Keratinocyte (primary cell): Measurements from ENCODE around the gene DUSP6. TPM values are rescaled to one million over a fixed set of nuclear protein-coding genes. Genes with fewer than 3 reads are reported as not detected.

Experiments used
- DNase-seq: peaks from one replicate; pipeline ENCODE4 v3.0.0-alpha.2; 2011; ENCODE audit warnings: low read depth, missing footprints, low spot score
- FAIRE-seq: peaks from 2 replicates; lab custom pipeline; 2011; peaks lifted over from hg19 to GRCh38; lab: Jason Lieb, UNC
- H2AFZ ChIP-seq: 2 replicates; pipeline ENCODE4 v1.6.0; 2012; ENCODE audit warnings: low read length, control low read depth, inconsistent platforms; ENCODE audit not compliant: control insufficient read depth
- H3K27ac ChIP-seq: 2 replicates; pipeline ENCODE4 v1.5.1; 2011; ENCODE audit warnings: low read length; ENCODE audit not compliant: control insufficient read depth, insufficient read depth
- H3K27me3 ChIP-seq: 3 replicates; pipeline ENCODE4 v1.6.0; 2011; ENCODE audit warnings: low read length; ENCODE audit not compliant: control insufficient read depth, insufficient read depth; ENCODE audit errors: extremely low read depth
- H3K36me3 ChIP-seq, 2 experiments: 2 replicates in 1 of 2; 3 replicates in 1 of 2; pipeline ENCODE4 v1.5.1; 2011; ENCODE audit warnings: low read length in 2 of 2, mild to moderate bottlenecking in 1 of 2; ENCODE audit not compliant: control insufficient read depth in 2 of 2, insufficient read depth in 2 of 2; ENCODE audit errors: extremely low read depth in 1 of 2
- H3K4me1 ChIP-seq: 3 replicates; pipeline ENCODE4 v1.5.1; 2011; ENCODE audit warnings: low read length; ENCODE audit not compliant: control insufficient read depth, insufficient read depth; ENCODE audit errors: extremely low read depth
- H3K4me2 ChIP-seq: 3 replicates; pipeline ENCODE4 v1.6.0; 2011; ENCODE audit warnings: low read depth, low read length; ENCODE audit not compliant: control insufficient read depth, insufficient read depth; ENCODE audit errors: extremely low read depth
- H3K4me3 ChIP-seq, 3 experiments: fragments of 200-600 bp in 1 of 3; sonication (generic) in 1 of 3; 2 replicates in 2 of 3; 3 replicates in 1 of 3; pipeline ENCODE4 v1.5.1; 2011 to 2016; ENCODE audit warnings: low read length in 3 of 3, mild to moderate bottlenecking in 3 of 3, control low read depth in 2 of 3, inconsistent platforms in 1 of 3, low read depth in 1 of 3, mixed read lengths in 1 of 3, mixed run types in 1 of 3, moderate library complexity in 1 of 3; ENCODE audit not compliant: control insufficient read depth in 2 of 3, insufficient read depth in 2 of 3; ENCODE audit errors: extremely low read depth in 1 of 3
- H3K79me2 ChIP-seq: 2 replicates; pipeline ENCODE4 v1.6.0; 2012; ENCODE audit warnings: low read length; ENCODE audit not compliant: control insufficient read depth, insufficient read depth
- H3K9ac ChIP-seq: 3 replicates; pipeline ENCODE4 v1.6.0; 2011; ENCODE audit warnings: low read length; ENCODE audit not compliant: control insufficient read depth, insufficient read depth; ENCODE audit errors: extremely low read depth
- H3K9me1 ChIP-seq: 3 replicates; pipeline ENCODE4 v1.6.0; 2011; ENCODE audit warnings: low read length; ENCODE audit not compliant: control insufficient read depth, insufficient read depth; ENCODE audit errors: extremely low read depth
- H3K9me3 ChIP-seq: 2 replicates; pipeline ENCODE4 v1.5.1; 2012; ENCODE audit warnings: low read depth, low read length; ENCODE audit not compliant: control insufficient read depth
- H4K20me1 ChIP-seq: 3 replicates; pipeline ENCODE4 v1.6.0; 2011; ENCODE audit warnings: low read length; ENCODE audit not compliant: control insufficient read depth, insufficient read depth; ENCODE audit errors: extremely low read depth
- EZH2 ChIP-seq: IDR thresholded peaks from one replicate; pipeline ENCODE4 v1.6.1; 2012; ENCODE audit warnings: inconsistent platforms, mild to moderate bottlenecking, low read length, moderate library complexity
- dilution Hi-C: fragments of 300-500 bp; cut with MboI; formaldehyde crosslinking; loops from one replicate; pipeline ENCODE4 v1.7.0; 2020; ENCODE audit warnings: low sequenced_read_pairs; ENCODE audit not compliant: extremely low pct_ligation_motif_present
- polyA plus RNA-seq, 5 experiments: library from polyadenylated mRNA; depleted of rRNA in 3 of 5; stranded (reverse) in 3 of 5; stranded (forward) in 1 of 5; unstranded in 1 of 5; fragments of >200 nt; gene quantifications; 1 replicate in 1 of 5; 2 replicates in 3 of 5; 3 replicates in 1 of 5; pipeline versions ENCODE4 v1.2.1 to v1.2.3, GENCODE V29; 2011 to 2012; ENCODE audit warnings: missing spikeins in 2 of 5, low read depth in 1 of 5, low replicate concordance in 1 of 5
- TF ChIP-seq, protein P1 (sequence below), 3 experiments: IDR thresholded peaks in 1 of 3; conservative IDR thresholded peaks in 1 of 3; optimal IDR thresholded peaks in 1 of 3; 2 replicates in 2 of 3; 3 replicates in 1 of 3; pipeline versions ENCODE3 to v1.5.1; 2011; ENCODE audit warnings: low read length in 3 of 3, mild to moderate bottlenecking in 3 of 3, moderate library complexity in 2 of 3, control low read depth in 1 of 3, inconsistent platforms in 1 of 3; ENCODE audit not compliant: insufficient read depth in 2 of 3; ENCODE audit errors: extremely low read depth in 1 of 3

DUSP6 gene
- polyA plus RNA-seq, 1 donor (not counting 4 experiments of a cell fraction or from before 2014, with no cell fraction given): 221 TPM

DNA sequence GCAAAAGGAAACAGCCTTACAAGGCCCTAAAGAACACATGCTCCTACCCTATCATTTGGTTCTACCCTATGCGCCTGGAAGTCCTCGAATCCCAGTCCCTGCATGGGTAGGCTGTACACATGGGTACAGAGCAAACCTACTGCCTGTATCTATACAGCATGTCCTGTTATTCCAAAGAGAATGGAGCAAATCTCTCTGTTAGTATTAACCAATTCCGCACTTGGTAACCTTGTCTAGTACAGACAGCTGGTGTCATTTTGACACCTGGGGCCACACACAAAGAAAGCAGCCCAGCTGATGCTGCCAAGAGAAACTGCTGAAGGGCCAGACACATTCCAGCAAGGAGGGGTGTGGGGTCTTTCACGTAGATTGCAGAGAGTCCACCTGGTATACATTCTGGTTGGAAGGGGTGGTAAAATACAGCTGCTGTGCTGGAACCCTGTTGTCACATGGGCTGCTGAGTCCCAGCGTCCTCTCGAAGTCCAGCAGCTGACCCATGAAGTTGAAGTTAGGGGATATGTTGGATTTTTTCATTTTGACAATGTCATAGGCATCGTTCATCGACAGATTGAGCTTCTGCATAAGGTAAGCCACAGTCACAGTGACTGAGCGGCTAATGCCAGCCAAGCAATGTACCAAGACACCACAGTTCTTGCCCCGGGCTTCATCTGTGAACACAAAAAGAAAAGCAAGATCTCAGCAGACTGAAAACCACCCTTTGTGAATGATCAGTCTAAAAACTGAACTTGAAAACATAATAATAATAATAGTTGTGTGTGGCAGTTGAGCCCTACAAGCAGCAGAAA, 3.2 kb downstream of the DUSP6 start:
- no peak overlapping the region for H2AFZ ChIP-seq
- H3K9ac ChIP-seq: peak overlapping the region; percentile 89
- FAIRE-seq: no peak
- peaks cover 36% of the 10 kb centered on the region for H4K20me1 ChIP-seq
- H3K4me2 ChIP-seq: peak overlapping the region; percentile 78
- H3K27me3 ChIP-seq: no peaks in the 10 kb centered on the region
- TF ChIP-seq, protein P1, sequence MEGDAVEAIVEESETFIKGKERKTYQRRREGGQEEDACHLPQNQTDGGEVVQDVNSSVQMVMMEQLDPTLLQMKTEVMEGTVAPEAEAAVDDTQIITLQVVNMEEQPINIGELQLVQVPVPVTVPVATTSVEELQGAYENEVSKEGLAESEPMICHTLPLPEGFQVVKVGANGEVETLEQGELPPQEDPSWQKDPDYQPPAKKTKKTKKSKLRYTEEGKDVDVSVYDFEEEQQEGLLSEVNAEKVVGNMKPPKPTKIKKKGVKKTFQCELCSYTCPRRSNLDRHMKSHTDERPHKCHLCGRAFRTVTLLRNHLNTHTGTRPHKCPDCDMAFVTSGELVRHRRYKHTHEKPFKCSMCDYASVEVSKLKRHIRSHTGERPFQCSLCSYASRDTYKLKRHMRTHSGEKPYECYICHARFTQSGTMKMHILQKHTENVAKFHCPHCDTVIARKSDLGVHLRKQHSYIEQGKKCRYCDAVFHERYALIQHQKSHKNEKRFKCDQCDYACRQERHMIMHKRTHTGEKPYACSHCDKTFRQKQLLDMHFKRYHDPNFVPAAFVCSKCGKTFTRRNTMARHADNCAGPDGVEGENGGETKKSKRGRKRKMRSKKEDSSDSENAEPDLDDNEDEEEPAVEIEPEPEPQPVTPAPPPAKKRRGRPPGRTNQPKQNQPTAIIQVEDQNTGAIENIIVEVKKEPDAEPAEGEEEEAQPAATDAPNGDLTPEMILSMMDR (optimal IDR thresholded peaks at IDR 0.05 in 1 of 3, IDR thresholded peaks at IDR 0.05 in 1 of 3, conservative IDR thresholded peaks at IDR 0.05 in 1 of 3; ENCODE audit: extremely low read depth in 1 of 3, insufficient read depth in 2 of 3, low read length in 3 of 3): no peak
- no peak for TF ChIP-seq EZH2
- H3K9me3 ChIP-seq: no peaks in the 10 kb centered on the region
- H3K27ac ChIP-seq: peak overlapping the region; percentile 83
- dilution Hi-C loops: loop anchor here (25.0 kb wide), 1 partner anchor 287 kb away; no protein-coding TSS in a partner anchor
- no peaks in the 10 kb centered on the region for H3K9me1 ChIP-seq
- H3K36me3 ChIP-seq: peaks cover 18 to 31% of the 10 kb centered on the region in 2 experiments
- H3K4me1 ChIP-seq: peaks cover 25% of the 10 kb centered on the region
- peaks cover 43% of the 10 kb centered on the region for H3K79me2 ChIP-seq
- H3K4me3 ChIP-seq: peak overlapping the region; percentile 84 to 99 (median 98)
- DNase-seq: no peak

DNA sequence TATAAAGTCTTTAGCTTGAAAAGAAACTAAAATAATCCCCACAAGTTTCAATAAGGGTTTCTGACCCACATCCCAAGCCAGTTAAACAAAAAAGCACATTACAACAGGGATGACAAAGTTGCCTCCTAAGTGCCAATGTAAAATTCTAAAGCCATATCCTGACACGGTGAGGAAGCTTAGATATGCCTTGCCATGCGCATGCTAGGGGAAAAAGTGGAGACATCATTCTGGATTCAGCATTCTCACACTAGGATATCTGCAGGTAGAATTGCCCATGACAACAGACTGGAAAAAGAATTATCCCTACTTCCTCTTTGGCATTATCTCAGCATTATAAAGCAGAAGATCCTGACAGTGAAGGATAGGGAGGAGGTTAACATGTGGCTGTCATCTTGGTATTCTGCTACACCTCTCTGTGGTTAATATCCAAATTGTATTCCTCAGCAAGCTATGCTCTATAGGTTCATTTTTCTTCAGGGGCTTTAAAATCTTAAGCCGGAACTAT, 4.9 kb downstream of the DUSP6 start:
- Histone ChIP-seq H4K20me1 (peaks cover 36% of the 10 kb centered on the region), H3K27me3 (no peaks in the 10 kb centered on the region), H3K4me2 (peak overlapping the region; percentile 78), H3K9me3 (no peaks in the 10 kb centered on the region), H3K4me1 (peaks cover 19% of the 10 kb centered on the region), H3K9me1 (no peaks in the 10 kb centered on the region), H3K36me3 (peaks cover 18 to 31% of the 10 kb centered on the region in 2 experiments), H3K4me3 (peak overlapping the region in 2 of 3 experiments; percentile 11 to 84), H3K9ac (no peak overlapping the region), H3K27ac (no peak overlapping the region), H3K79me2 (peaks cover 43% of the 10 kb centered on the region), H2AFZ (no peak overlapping the region)
- FAIRE-seq: no peak
- TF ChIP-seq, protein P1 (optimal IDR thresholded peaks at IDR 0.05 in 1 of 3, IDR thresholded peaks at IDR 0.05 in 1 of 3, conservative IDR thresholded peaks at IDR 0.05 in 1 of 3; ENCODE audit: extremely low read depth in 1 of 3, insufficient read depth in 2 of 3, low read length in 3 of 3): no peak
- no peak for TF ChIP-seq EZH2
- dilution Hi-C loops: loop anchor here (25.0 kb wide), 1 partner anchor 285 kb away; no protein-coding TSS in a partner anchor
- DNase-seq: no peak
